Lung (tissue), 12 donors: ENCODE measurements around the gene MIPOL1. TPM values are rescaled to one million over a fixed set of nuclear protein-coding genes. Genes with fewer than 3 reads are reported as not detected.

Source experiments
- ATAC-seq: fragments of 200-7000 bp; cut with Tn5 transposase; one replicate; pipeline ENCODE4 v1.9.1; 2020; ENCODE audit warnings: moderate number of reproducible peaks; ENCODE audit not compliant: insufficient read depth, low FRiP score
- DNase-seq, 3 donors: peaks; one replicate each; pipeline ENCODE4 v3.0.0-alpha.2; 2013 to 2017
- H3K27ac ChIP-seq, 2 donors: one replicate each; pipeline ENCODE4 v1.5.1; 2013; ENCODE audit warnings: mild to moderate bottlenecking in 2 of 2, moderate library complexity in 2 of 2, control low read depth in 1 of 2, inconsistent platforms in 1 of 2, low read depth in 1 of 2, low read length in 1 of 2
- H3K27me3 ChIP-seq, 3 donors: one replicate each; pipeline ENCODE4 v1.5.1; 2013; ENCODE audit warnings: low read length in 2 of 3; ENCODE audit not compliant: control insufficient read depth in 3 of 3, insufficient read depth in 3 of 3
- H3K36me3 ChIP-seq, 4 donors: one replicate each; pipeline ENCODE4 v1.5.1; 2013; ENCODE audit warnings: low read length in 4 of 4, mild to moderate bottlenecking in 1 of 4, moderate library complexity in 1 of 4; ENCODE audit not compliant: control insufficient read depth in 4 of 4, insufficient read depth in 4 of 4
- H3K4me1 ChIP-seq, 5 donors: one replicate each; pipeline ENCODE4 v1.5.1; 2013; ENCODE audit warnings: low read length in 5 of 5, mild to moderate bottlenecking in 2 of 5, moderate library complexity in 1 of 5; ENCODE audit not compliant: control insufficient read depth in 5 of 5, insufficient read depth in 5 of 5
- H3K4me3 ChIP-seq: one replicate; pipeline ENCODE4 v1.5.1; 2013; ENCODE audit warnings: mild to moderate bottlenecking, control low read depth, moderate library complexity
- H3K9ac ChIP-seq, 2 donors: one replicate each; pipeline ENCODE4 v1.5.1; 2013; ENCODE audit warnings: low read length in 2 of 2, control low read depth in 1 of 2; ENCODE audit not compliant: insufficient read depth in 1 of 2
- H3K9me3 ChIP-seq, 4 donors: one replicate each; pipeline ENCODE4 v1.5.1; 2013; ENCODE audit warnings: low read length in 3 of 4, mild to moderate bottlenecking in 1 of 4, moderate library complexity in 1 of 4; ENCODE audit not compliant: control insufficient read depth in 4 of 4, insufficient read depth in 3 of 4
- CTCF ChIP-seq: IDR thresholded peaks from 2 replicates; pipeline ENCODE4 v1.5.1; 2012; ENCODE audit warnings: mild to moderate bottlenecking; ENCODE audit errors: control extremely low read depth, extremely low read depth
- WGBS, 2 donors: extraction: QIAGEN DNeasy Blood & Tissue Kit; methylation state at CpG; one replicate each; pipeline ENCODE4 v1.1.7; 2013; 5-methylcytosine and 5-hydroxymethylcytosine counted together
- polyA plus RNA-seq, 2 donors: library from polyadenylated mRNA; stranded (reverse); fragments of 200-250 nt; gene quantifications; one replicate each; pipeline ENCODE4 v1.2.1, GENCODE V29; 2013
- total RNA-seq, 2 donors: library from RNA; depleted of rRNA in 1 of 2; stranded (reverse); fragments of >200 nt in 1 of 2; gene quantifications; one replicate each; pipeline ENCODE4 v1.2.1, GENCODE V29; 2014 to 2021
- donor health status: control.
- donor health status: control.
- donor health status: Bipolar disorder and iron deficiency.
- donor health status: healthy.
- donor health status: DM: yes; HTN: yes; CAD: no.

Gene MIPOL1
- total and polyA plus RNA-seq, 4 donors = 2.3 to 49.9 (median 7.0) TPM

GRCh38 chr14:37469650-37470049 lies 271.9 kb downstream of the MIPOL1 start:
- no peaks in the 10 kb centered on the region for H3K36me3 ChIP-seq
- no peak overlapping the region for H3K9ac ChIP-seq
- H3K27me3 ChIP-seq = no peaks in the 10 kb centered on the region
- DNase-seq (no peak), ATAC-seq (no peak)
- peaks cover 0 to 7% (median 0%) of the 10 kb centered on the region in 5 donors for H3K4me1 ChIP-seq
- TF ChIP-seq CTCF = no peak
- H3K9me3 ChIP-seq = no peaks in the 10 kb centered on the region
- no peak overlapping the region for H3K27ac ChIP-seq
- H3K4me3 ChIP-seq = no peak overlapping the region

- Histone ChIP-seq H3K27ac (no peak overlapping the region), H3K9me3 (no peaks in the 10 kb centered on the region), H3K27me3 (no peaks in the 10 kb centered on the region), H3K9ac (no peak overlapping the region), H3K4me1 (peaks cover 0 to 7% (median 0%) of the 10 kb centered on the region in 5 donors), H3K36me3 (no peaks in the 10 kb centered on the region), H3K4me3 (no peak overlapping the region)
- no peak for TF ChIP-seq CTCF
- ATAC-seq (no peak), DNase-seq (no peak)
- WGBS, 2 donors = 89 to 96% methylated on average over 7 of the region's 7 CpGs
These were observed 272.5 kb downstream of the MIPOL1 start for GRCh38 chr14:37470251-37470650.

- Histone ChIP-seq H3K4me1 (no peaks in the 10 kb centered on the region), H3K9me3 (peaks cover 0 to 2% (median 0%) of the 10 kb centered on the region in 4 donors), H3K4me3 (no peak overlapping the region), H3K27ac (no peak overlapping the region), H3K27me3 (no peaks in the 10 kb centered on the region), H3K36me3 (no peaks in the 10 kb centered on the region), H3K9ac (no peak overlapping the region)
- DNase-seq = no peak
- no peak for TF ChIP-seq CTCF
- ATAC-seq = no peak
- WGBS, 2 donors = 66 to 71% methylated on average over 4 of the region's 4 CpGs
These were observed 275.2 kb downstream of the MIPOL1 start for GRCh38 chr14:37472906-37473305.

GRCh38 chr14:37474191-37474590 lies 276.5 kb downstream of the MIPOL1 start:
- no peak overlapping the region for H3K27ac ChIP-seq
- H3K9me3 ChIP-seq = peaks cover 0 to 2% (median 0%) of the 10 kb centered on the region in 4 donors
- DNase-seq = no peak
- ATAC-seq = no peak
- no peak overlapping the region for H3K4me3 ChIP-seq
- H3K36me3 ChIP-seq = no peaks in the 10 kb centered on the region
- no peaks in the 10 kb centered on the region for H3K27me3 ChIP-seq
- WGBS, 2 donors = 92 to 94% methylated on average over 6 of the region's 6 CpGs
- no peaks in the 10 kb centered on the region for H3K4me1 ChIP-seq
- no peak overlapping the region for H3K9ac ChIP-seq
- no peak for TF ChIP-seq CTCF
